Kasumi-1 (cell line): ENCODE results near the gene DNAJC15.

Experiments
- DNase-seq, 2 experiments: peaks; one replicate each; lab custom pipeline; 2025; lab: John Stamatoyannopoulos, UW

The DNAJC15 gene

GRCh38 chr13:43086181-43086580 is 62.8 kb downstream of the DNAJC15 start:
- no peak for DNase-seq

GRCh38 chr13:43088093-43088511 is 64.7 kb downstream of the DNAJC15 start:
- no peak for DNase-seq

GRCh38 chr13:43089912-43090498 is 66.6 kb downstream of the DNAJC15 start:
- no peak for DNase-seq

GRCh38 chr13:43094901-43095300 is 71.5 kb downstream of the DNAJC15 start:
- DNase-seq = no peak

GRCh38 chr13:43095771-43096719 is 72.7 kb downstream of the DNAJC15 start:
- no peak for DNase-seq

GRCh38 chr13:43100667-43101066 is 77.3 kb downstream of the DNAJC15 start:
- DNase-seq = no peak

GRCh38 chr13:43102304-43102703 is 78.9 kb downstream of the DNAJC15 start:
- no peak for DNase-seq

GRCh38 chr13:43107780-43108179 is 84.4 kb downstream of the DNAJC15 start:
- DNase-seq = no peak

- DNase-seq = no peak
These were observed 86.7 kb downstream of the DNAJC15 start for GRCh38 chr13:43110036-43110435.

- no peak for DNase-seq
These were observed 87.3 kb downstream of the DNAJC15 start for GRCh38 chr13:43110658-43111057.

GRCh38 chr13:43111559-43112400 is 88.4 kb downstream of the DNAJC15 start:
- DNase-seq = no peak

GRCh38 chr13:43113603-43114002 is 90.2 kb downstream of the DNAJC15 start:
- DNase-seq = no peak

GRCh38 chr13:43114504-43114903 is 91.1 kb downstream of the DNAJC15 start:
- DNase-seq = no peak

GRCh38 chr13:43115141-43115540 is 91.8 kb downstream of the DNAJC15 start:
- no peak for DNase-seq

GRCh38 chr13:43116242-43116641 is 92.9 kb downstream of the DNAJC15 start:
- DNase-seq = no peak

- DNase-seq = no peak
These were observed 95.1 kb downstream of the DNAJC15 start for GRCh38 chr13:43118521-43118920.

- DNase-seq = no peak
These were observed 95.8 kb downstream of the DNAJC15 start for GRCh38 chr13:43119206-43119605.

GRCh38 chr13:43122791-43123190 is 99.4 kb downstream of the DNAJC15 start:
- DNase-seq = no peak

- no peak for DNase-seq
These were observed 100.5 kb downstream of the DNAJC15 start for GRCh38 chr13:43123856-43124255.

- no peak for DNase-seq
These were observed 101.1 kb downstream of the DNAJC15 start for GRCh38 chr13:43124490-43124889.

- no peak for DNase-seq
These were observed 103.0 kb downstream of the DNAJC15 start for GRCh38 chr13:43126420-43126819.

GRCh38 chr13:43127103-43127798 is 103.9 kb downstream of the DNAJC15 start:
- DNase-seq = no peak
